ENCODE data around the gene CIAPIN1.

The CIAPIN1 gene
- long read RNA-seq, transcript CIAPIN1-213 (8 exons, 1,559 nt) = minor isoform, 81 of 677 reads
- long read RNA-seq, transcript CIAPIN1-201 (9 exons, 2,182 nt) = major isoform, 385 of 677 reads
- long read RNA-seq, transcript CIAPIN1-209 (9 exons, 2,016 nt) = minor isoform, 78 of 677 reads
- long read RNA-seq, partial matches to known transcripts = 19 of 677 reads
- long read RNA-seq, other reads (novel, unspliced or antisense) = 113 of 677 reads

DNA sequence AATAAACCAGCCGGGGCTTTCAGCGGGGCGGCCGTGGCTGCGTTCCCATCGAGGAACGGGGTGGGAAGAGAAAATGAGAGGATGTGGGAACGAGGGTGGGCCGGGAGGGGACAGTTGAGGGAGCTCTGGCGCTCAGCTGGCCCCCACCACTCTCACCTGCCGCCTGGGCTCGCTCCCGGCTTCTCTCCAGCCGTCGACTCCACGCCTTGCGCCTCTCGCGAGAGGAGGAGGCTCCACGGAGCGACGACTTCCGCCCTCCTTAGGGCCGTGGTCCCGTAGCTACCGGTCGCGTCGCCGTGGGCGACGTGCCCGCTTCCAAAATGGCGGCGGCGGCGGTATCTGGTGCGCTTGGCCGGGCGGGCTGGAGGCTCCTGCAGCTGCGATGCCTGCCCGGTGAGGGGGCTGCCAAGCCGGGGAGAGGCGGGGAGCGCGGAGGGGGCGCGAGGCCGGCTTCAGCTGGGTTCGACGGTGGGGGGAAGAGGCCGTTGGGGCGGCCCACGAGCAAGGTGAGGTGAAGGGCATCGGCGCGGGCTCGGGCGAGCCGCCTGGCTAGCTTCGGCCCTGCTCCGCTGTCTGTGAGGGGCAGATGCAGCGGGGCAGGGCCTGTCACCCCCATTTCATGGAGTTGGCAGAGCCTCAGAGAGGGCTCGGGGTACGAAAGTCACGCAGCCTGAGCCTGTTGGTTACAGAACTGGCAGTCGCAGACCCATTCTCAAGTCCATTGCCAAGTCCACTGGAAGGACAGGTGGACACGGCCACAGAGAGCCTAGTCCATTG is at the start of gene CIAPIN1, which contains the start of gene COQ9:
TSS of gene CIAPIN1 (minus strand) at position 200 of the 777 bp plus-strand sequence. CDS start 6,457 bp downstream, outside the sequence.
TSS of gene COQ9 (plus strand) at position 294 of the 777 bp plus-strand sequence. CDS start at position 321, 27 bp downstream.
- Histone ChIP-seq H3K4me3 (replicated peaks; ENCODE audit: insufficient read depth, low read length) (peak within 1 kb of the TSS; percentile 97), H3K27me3 (ENCODE audit: insufficient read depth, poor library complexity, severe bottlenecking) (no peaks in the 10 kb centered on the region), H3K27ac (replicated peaks) (peak within 1 kb of the TSS; percentile 87)
- DNase-seq (ENCODE audit: low read depth in 1 of 2, low spot score in 1 of 2) = peak; percentile 90 to 95
- peak; percentile 78 for TF ChIP-seq POLR2AphosphoS5 (IDR thresholded peaks at IDR 0.05; ENCODE audit: low read depth)
- 0 out of 2 replicates have a peak, but pooled peaks have one; percentile 41 for TF ChIP-seq GABPA (IDR thresholded peaks at IDR 0.05; ENCODE audit: low read depth)
- peak; percentile 58; the same call in 1 of the 2 replicates for TF ChIP-seq SPI1 (IDR thresholded peaks at IDR 0.05; ENCODE audit: borderline replicate concordance, low read depth)
- TF ChIP-seq, protein P1, sequence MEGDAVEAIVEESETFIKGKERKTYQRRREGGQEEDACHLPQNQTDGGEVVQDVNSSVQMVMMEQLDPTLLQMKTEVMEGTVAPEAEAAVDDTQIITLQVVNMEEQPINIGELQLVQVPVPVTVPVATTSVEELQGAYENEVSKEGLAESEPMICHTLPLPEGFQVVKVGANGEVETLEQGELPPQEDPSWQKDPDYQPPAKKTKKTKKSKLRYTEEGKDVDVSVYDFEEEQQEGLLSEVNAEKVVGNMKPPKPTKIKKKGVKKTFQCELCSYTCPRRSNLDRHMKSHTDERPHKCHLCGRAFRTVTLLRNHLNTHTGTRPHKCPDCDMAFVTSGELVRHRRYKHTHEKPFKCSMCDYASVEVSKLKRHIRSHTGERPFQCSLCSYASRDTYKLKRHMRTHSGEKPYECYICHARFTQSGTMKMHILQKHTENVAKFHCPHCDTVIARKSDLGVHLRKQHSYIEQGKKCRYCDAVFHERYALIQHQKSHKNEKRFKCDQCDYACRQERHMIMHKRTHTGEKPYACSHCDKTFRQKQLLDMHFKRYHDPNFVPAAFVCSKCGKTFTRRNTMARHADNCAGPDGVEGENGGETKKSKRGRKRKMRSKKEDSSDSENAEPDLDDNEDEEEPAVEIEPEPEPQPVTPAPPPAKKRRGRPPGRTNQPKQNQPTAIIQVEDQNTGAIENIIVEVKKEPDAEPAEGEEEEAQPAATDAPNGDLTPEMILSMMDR (IDR thresholded peaks at IDR 0.05; ENCODE audit: insufficient read depth, low read length) = no peak
- TF ChIP-seq, protein P2, sequence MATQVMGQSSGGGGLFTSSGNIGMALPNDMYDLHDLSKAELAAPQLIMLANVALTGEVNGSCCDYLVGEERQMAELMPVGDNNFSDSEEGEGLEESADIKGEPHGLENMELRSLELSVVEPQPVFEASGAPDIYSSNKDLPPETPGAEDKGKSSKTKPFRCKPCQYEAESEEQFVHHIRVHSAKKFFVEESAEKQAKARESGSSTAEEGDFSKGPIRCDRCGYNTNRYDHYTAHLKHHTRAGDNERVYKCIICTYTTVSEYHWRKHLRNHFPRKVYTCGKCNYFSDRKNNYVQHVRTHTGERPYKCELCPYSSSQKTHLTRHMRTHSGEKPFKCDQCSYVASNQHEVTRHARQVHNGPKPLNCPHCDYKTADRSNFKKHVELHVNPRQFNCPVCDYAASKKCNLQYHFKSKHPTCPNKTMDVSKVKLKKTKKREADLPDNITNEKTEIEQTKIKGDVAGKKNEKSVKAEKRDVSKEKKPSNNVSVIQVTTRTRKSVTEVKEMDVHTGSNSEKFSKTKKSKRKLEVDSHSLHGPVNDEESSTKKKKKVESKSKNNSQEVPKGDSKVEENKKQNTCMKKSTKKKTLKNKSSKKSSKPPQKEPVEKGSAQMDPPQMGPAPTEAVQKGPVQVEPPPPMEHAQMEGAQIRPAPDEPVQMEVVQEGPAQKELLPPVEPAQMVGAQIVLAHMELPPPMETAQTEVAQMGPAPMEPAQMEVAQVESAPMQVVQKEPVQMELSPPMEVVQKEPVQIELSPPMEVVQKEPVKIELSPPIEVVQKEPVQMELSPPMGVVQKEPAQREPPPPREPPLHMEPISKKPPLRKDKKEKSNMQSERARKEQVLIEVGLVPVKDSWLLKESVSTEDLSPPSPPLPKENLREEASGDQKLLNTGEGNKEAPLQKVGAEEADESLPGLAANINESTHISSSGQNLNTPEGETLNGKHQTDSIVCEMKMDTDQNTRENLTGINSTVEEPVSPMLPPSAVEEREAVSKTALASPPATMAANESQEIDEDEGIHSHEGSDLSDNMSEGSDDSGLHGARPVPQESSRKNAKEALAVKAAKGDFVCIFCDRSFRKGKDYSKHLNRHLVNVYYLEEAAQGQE (IDR thresholded peaks at IDR 0.05; ENCODE audit: insufficient replicate concordance, low read depth) = peak; percentile 80

DNA sequence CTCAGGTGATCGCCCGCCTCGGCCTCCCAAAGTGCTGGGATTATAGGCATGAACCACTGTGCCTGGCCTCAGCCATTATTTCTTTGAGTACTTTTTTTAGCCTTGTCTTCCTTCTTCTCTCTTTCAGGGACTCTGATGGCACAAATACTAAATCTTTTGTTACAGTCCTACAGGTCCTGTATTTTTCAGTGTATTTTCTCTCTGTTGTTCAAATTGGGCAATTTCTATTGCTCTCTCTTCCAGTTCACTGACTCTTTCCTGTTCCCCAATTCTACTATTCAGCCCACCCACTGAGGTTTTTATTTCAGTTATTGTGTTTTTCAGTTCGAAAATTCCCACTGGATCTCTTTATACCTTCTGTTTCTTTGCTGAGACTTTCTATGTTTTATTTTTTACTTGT is 46.6 kb upstream of the CIAPIN1 start:
- Histone ChIP-seq H3K27ac (replicated peaks) (no peak overlapping the region), H3K27me3 (ENCODE audit: insufficient read depth, poor library complexity, severe bottlenecking) (no peaks in the 10 kb centered on the region), H3K4me3 (replicated peaks; ENCODE audit: insufficient read depth, low read length) (no peak overlapping the region)
- DNase-seq (ENCODE audit: low read depth in 1 of 2, low spot score in 1 of 2) = no peak
- TF ChIP-seq, protein P1 (IDR thresholded peaks at IDR 0.05; ENCODE audit: insufficient read depth, low read length) = no peak
- no peak for TF ChIP-seq GABPA (IDR thresholded peaks at IDR 0.05; ENCODE audit: low read depth)
- TF ChIP-seq POLR2AphosphoS5 (IDR thresholded peaks at IDR 0.05; ENCODE audit: low read depth) = no peak

DNA sequence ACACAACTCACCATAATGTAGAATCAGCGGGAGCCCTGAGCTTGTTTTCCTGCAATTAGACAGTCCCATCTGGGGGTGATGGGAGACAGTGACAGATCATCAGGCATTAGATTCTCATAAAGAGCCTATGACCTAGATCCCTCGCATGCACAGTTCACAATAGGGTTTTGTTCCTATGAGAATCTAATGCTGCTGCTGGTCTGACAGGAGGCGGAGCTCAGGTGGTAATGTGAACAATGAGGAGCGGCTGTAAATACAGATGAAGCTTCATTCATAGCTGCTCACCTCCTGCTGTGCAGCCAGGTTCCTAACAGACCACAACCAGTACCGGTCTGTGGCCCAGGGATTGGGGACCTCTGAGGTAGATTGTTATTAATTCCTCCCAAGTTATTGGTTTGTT is 42.0 kb upstream of the CIAPIN1 start:
- no peak for DNase-seq (ENCODE audit: low read depth in 1 of 2, low spot score in 1 of 2)

More for the DNA sequence above, 42.0 kb upstream of the CIAPIN1 start:
- Histone ChIP-seq H3K27ac (replicated peaks) (no peak overlapping the region), H3K27me3 (ENCODE audit: insufficient read depth, poor library complexity, severe bottlenecking) (no peaks in the 10 kb centered on the region), H3K4me3 (replicated peaks; ENCODE audit: insufficient read depth, low read length) (no peak overlapping the region)
- TF ChIP-seq POLR2AphosphoS5 (IDR thresholded peaks at IDR 0.05; ENCODE audit: low read depth) = no peak
- no peak for TF ChIP-seq GABPA (IDR thresholded peaks at IDR 0.05; ENCODE audit: low read depth)
- TF ChIP-seq, protein P2 (IDR thresholded peaks at IDR 0.05; ENCODE audit: insufficient replicate concordance, low read depth) = no peak
- TF ChIP-seq, protein P1 (IDR thresholded peaks at IDR 0.05; ENCODE audit: insufficient read depth, low read length) = no peak
- no peak for TF ChIP-seq SPI1 (IDR thresholded peaks at IDR 0.05; ENCODE audit: borderline replicate concordance, low read depth)
